GM19351 (cell line): ENCODE results near the gene UGT1A4.

ENCODE experiments used
- ATAC-seq: cut with Tn5 transposase; IDR thresholded peaks from one replicate; pipeline ENCODE4 v1.9.1; 2021; ENCODE audit warnings: mild to moderate bottlenecking, moderate library complexity; ENCODE audit not compliant: unreplicated experiment

Gene UGT1A4

GRCh38 chr2:233718552-233718951, at the start of gene UGT1A4:
TSS of gene UGT1A4 (plus strand) at chr2:233718736. CDS start at chr2:233718821, 85 bp downstream.
- ATAC-seq, result no peak

GRCh38 chr2:233671290-233672161, 47.0 kb upstream of the UGT1A4 start, which contains the start of gene UGT1A9:
TSS of gene UGT1A9 (plus strand) at chr2:233671898. CDS start at chr2:233671935, 37 bp downstream.
- no peak for ATAC-seq

- no peak for ATAC-seq
Measured at GRCh38 chr2:233672886-233673285, 45.6 kb upstream of the UGT1A4 start.

GRCh38 chr2:233673896-233674295, 44.6 kb upstream of the UGT1A4 start:
- ATAC-seq, result no peak

GRCh38 chr2:233674314-233674713, 44.2 kb upstream of the UGT1A4 start:
- no peak for ATAC-seq

GRCh38 chr2:233674995-233675394, 43.5 kb upstream of the UGT1A4 start:
- ATAC-seq, result no peak

GRCh38 chr2:233676046-233676445, 42.5 kb upstream of the UGT1A4 start:
- ATAC-seq, result no peak

DNA sequence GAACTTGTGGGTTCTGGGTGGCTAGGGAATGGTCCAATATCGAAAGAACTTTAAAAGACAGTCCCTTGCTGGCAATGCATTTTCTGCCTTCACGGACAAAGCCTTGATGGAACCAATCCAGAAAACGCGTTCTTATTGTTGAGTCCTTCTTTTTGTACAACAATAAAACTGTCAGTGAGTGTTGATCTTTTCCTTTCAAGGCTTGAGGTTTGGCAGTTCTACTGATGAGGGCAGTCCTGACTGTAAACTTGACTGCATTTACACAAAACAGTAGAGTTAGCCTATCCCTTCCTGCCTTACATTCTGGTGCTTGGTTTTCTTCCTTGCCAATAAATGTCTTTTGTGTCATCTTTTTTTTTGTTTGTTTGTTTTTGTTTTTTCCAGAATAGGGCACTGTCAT, 39.3 kb upstream of the UGT1A4 start:
- ATAC-seq, result no peak

DNA sequence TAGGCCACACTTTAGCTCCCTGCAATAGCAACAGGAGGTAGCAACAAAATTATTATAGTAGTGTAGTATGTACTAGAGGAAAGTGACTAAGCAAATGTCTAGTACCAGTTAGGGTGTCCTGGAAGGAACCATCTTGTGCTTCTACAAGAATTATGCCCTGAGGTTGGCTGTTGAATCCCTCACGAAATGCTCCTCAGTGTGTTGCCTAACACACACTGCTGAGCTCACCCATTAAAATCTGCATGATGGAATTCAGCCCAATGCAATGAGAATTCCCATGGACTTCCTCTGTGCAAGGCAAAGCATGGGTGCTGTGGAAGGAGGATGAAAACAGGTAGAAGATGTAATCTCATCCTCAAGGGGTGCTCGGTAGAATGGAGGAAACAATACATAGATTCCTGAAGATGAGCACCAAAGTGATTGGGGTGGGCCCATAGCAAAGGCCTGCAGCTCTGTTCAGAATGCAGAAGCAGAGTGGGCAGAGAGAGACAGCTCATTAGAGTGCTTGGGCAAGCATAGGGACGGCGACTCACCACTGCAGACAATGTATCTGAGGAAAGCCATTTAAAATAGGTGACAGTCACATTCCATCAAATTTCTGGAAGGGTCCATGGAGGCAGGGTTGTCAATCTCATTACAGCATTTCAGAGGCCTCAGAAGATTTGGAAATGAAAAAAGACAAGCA, 38.0 kb upstream of the UGT1A4 start:
- no peak for ATAC-seq

- no peak for ATAC-seq
Measured at GRCh38 chr2:233681521-233682099, 36.9 kb upstream of the UGT1A4 start, which contains the start of gene UGT1A7. TSS of gene UGT1A7 (plus strand) at chr2:233681901. CDS start at chr2:233681938, 37 bp downstream.

GRCh38 chr2:233684640-233685039, 33.9 kb upstream of the UGT1A4 start:
- no peak for ATAC-seq

DNA sequence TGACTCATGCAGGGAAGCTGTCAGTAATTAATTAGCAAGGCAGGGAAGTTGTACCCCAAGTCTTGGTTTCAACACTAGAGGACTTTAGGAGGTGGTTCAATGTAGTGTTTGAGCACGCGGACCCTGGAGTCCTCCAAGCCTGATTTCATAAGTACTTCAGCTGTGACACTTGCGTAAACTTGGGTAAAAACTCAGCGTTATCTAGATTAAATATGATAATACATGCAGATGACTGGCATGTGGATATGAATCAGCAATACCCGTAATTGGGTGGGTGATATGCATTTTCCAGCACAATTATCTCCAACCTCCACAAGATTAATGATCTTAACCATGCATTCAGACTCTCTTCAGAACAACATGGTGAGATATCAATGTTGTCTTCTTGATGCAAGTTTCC, 31.6 kb upstream of the UGT1A4 start:
- no peak for ATAC-seq

DNA sequence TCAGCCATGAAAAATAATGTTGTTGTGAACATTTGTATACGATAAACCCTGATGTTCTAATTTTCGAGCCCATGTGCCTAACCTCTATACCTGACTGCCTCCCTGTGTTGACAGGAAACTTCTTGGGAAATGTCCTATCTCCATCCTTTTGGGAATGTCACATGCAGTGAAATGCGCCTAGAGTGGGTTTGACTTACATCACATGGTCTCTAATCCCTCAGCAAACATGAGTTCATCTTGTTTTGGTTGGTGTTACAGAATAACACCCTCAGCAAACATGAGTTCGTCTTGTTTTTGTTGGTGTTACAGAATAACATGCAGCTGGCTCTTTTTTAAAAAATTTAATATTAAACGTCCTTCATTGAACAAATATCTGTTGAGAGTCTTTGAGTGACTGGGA, 30.2 kb upstream of the UGT1A4 start:
- ATAC-seq, result no peak

GRCh38 chr2:233689031-233689430, 29.5 kb upstream of the UGT1A4 start:
- no peak for ATAC-seq

DNA sequence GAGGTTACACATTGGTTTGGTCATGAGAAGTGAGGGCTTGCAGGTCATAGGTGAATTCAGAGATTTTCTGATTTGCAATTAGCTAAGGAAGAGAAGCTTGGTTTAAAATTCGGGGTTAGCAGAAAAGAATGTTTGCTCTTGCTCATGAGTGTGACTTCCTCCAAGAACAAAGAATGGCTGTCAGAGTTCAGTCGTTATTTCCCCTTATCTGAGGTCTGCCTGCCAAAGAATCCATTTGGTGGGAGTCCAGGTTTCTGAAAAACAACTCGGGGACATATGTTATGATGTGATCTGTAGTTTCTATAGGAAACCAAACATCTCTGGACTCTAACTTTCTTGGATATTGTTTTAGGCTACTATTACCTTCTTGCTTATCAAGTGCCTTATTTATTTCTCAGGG, 29.0 kb upstream of the UGT1A4 start:
- ATAC-seq, result no peak

DNA sequence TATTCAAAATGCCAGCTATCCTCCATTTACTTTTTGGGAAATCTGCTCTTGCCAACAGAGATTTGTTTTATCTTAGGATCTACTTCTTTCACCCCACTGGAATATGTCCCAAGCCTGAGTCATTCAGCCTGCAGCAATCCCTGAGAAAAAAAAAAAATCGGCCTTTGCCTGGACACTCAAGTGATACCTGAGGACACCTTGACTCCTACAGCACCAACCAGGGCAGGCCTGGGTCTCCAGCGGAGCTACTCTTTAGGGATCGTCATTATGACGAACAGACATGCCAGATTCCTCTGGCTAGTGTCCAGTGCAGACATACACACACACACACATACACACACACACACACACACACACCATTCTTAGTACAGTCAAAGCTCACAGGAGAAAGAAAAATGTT, 28.1 kb upstream of the UGT1A4 start:
- ATAC-seq, result no peak

DNA sequence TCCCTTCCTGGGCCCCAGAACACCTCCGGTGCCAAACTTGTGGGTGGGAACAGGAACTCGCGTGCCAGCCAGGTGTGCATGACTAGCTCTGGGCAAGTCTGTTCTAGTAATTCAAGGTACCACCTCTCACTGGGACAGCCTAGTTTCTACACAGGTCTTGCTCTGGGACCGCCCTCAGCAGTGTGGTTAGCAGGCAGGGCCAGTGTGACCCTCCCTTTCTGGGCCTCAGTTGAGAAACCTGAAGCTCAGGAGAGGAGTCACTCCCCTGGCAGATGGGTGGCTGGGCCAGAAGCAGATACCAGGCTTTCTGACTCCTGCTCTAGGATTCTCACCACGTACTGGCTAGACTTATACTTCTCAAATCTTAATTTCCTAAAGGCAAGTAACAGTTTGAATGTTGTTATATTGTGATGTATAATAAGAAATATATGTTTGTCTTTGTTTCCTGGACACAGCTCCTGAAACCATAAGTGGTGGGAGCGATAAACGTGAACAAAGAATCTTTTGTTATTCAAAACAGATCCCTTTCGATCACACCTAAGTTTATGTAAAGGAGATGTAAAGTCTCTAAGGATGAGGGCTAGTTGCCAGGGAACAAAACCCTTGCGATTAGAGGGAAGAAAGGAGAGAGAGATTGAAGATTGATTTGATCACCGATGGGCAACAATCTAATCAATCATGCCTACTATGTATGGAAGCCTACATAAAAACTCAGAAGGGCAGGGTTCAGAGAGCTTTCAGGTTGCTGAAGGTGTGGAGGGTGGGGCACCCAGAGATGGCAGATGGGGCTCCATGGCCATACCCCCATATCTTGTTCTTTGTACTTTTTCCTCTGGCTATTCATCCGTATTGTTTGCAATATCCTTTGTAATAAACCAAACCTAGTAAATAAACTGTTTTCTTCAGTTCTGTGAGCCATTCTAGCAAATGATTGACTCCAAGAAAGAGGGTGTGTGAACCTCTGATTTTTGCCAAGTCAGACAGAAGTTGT, 26.8 kb upstream of the UGT1A4 start:
- ATAC-seq, result no peak

DNA sequence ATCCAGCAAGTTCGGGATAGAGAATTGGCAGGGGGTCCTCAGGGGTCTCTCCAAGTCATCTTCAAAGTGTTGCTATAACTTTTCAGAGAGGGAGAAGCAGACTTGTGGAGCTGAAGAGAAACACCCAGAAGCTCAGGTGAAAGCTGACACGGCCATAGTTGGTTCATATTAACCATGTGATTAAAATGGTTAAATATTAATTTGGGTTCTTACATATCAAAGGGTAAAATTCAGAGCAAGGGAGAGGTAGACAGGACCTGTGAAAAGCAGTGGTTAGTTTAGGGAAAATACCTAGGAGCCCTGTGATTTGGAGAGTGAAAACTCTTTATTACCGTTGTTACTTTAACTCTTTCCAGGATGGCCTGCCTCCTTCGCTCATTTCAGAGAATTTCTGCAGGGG, 25.9 kb upstream of the UGT1A4 start, which contains the start of gene UGT1A6:
UGT1A6 (plus strand) TSS at position 243 of the 400 bp plus-strand sequence; CDS start at position 358, 115 bp downstream.
- no peak for ATAC-seq

- ATAC-seq, result no peak
Measured at GRCh38 chr2:233693963-233694362, 24.6 kb upstream of the UGT1A4 start.

- ATAC-seq, result no peak
Measured at GRCh38 chr2:233698740-233699139, 19.8 kb upstream of the UGT1A4 start.
